H9 (cell line): Measurements from ENCODE around the gene SNRNP35. TPM values are rescaled to one million over a fixed set of nuclear protein-coding genes. Genes with fewer than 3 reads are reported as not detected.
"Not testable (repeated sequence)": the region's sequence is repeated elsewhere in the genome, so short reads cannot be mapped to it uniquely, and the experiment has no call there.

ENCODE experiments used
- DNase-seq: peaks from one replicate; pipeline ENCODE4 v3.0.0-alpha.2; 2017
- H2AFZ ChIP-seq: one replicate; pipeline ENCODE4 v1.6.1; 2013; ENCODE audit warnings: mild to moderate bottlenecking, low read length, control low read depth, moderate library complexity
- H2AK5ac ChIP-seq: 2 replicates; pipeline ENCODE4 v1.6.1; 2013; ENCODE audit warnings: low read length, control low read depth, mixed read lengths; ENCODE audit not compliant: insufficient read length
- H2BK120ac ChIP-seq: one replicate; pipeline ENCODE4 v1.6.1; 2013; ENCODE audit warnings: low read depth, mild to moderate bottlenecking, low read length, control low read depth, inconsistent platforms; ENCODE audit not compliant: poor library complexity, severe bottlenecking
- H2BK12ac ChIP-seq: 2 replicates; pipeline ENCODE4 v1.6.1; 2013; ENCODE audit warnings: low read length, control low read depth, mixed read lengths, low read depth; ENCODE audit not compliant: insufficient read length
- H2BK15ac ChIP-seq: 2 replicates; pipeline ENCODE4 v1.6.1; 2013; ENCODE audit warnings: low read depth, low read length, control low read depth
- H2BK20ac ChIP-seq: one replicate; pipeline ENCODE4 v1.6.1; 2013; ENCODE audit warnings: low read depth, mild to moderate bottlenecking, low read length, control low read depth, inconsistent platforms; ENCODE audit not compliant: poor library complexity, severe bottlenecking
- H2BK5ac ChIP-seq: 2 replicates; pipeline ENCODE4 v1.6.1; 2013; ENCODE audit warnings: low read length, control low read depth, mixed read lengths; ENCODE audit not compliant: insufficient read length
- H3K14ac ChIP-seq: 2 replicates; pipeline ENCODE4 v1.6.1; 2013; ENCODE audit warnings: low read length, control low read depth; ENCODE audit not compliant: insufficient read depth
- H3K18ac ChIP-seq: 2 replicates; pipeline ENCODE4 v1.6.1; 2013; ENCODE audit warnings: low read depth, mild to moderate bottlenecking, mixed read lengths, low read length, control low read depth; ENCODE audit not compliant: insufficient read length
- H3K23ac ChIP-seq: 2 replicates; pipeline ENCODE4 v1.6.1; 2013; ENCODE audit warnings: low read length, control low read depth, mixed read lengths, low read depth; ENCODE audit not compliant: insufficient read length
- H3K23me2 ChIP-seq: 2 replicates; pipeline ENCODE4 v1.6.1; 2013; ENCODE audit warnings: low read depth, mild to moderate bottlenecking, mixed read lengths, low read length, control low read depth; ENCODE audit not compliant: insufficient read length, poor library complexity, severe bottlenecking
- H3K27ac ChIP-seq: 2 replicates; pipeline ENCODE4 v1.5.1; 2013; ENCODE audit warnings: low read length, control low read depth, mixed read lengths, low read depth; ENCODE audit not compliant: insufficient read length
- H3K27me3 ChIP-seq: 2 replicates; pipeline ENCODE4 v1.6.1; 2013; ENCODE audit warnings: low read length, control low read depth, inconsistent platforms; ENCODE audit not compliant: insufficient read depth
- H3K4ac ChIP-seq: 2 replicates; pipeline ENCODE4 v1.6.1; 2013; ENCODE audit warnings: low read depth, mild to moderate bottlenecking, control low read depth, inconsistent platforms, low read length, moderate library complexity
- H3K4me1 ChIP-seq: 2 replicates; pipeline ENCODE4 v1.6.1; 2013; ENCODE audit warnings: low read length, control low read depth, inconsistent platforms; ENCODE audit not compliant: insufficient read depth
- H3K4me2 ChIP-seq: 2 replicates; pipeline ENCODE4 v1.6.1; 2013; ENCODE audit warnings: low read length, control low read depth, mixed read lengths; ENCODE audit not compliant: insufficient read length, insufficient read depth
- H3K56ac ChIP-seq: 2 replicates; pipeline ENCODE4 v1.6.1; 2013; ENCODE audit warnings: low read depth, mild to moderate bottlenecking, mixed read lengths, low read length, control low read depth; ENCODE audit not compliant: insufficient read length
- H3K79me1 ChIP-seq: 2 replicates; pipeline ENCODE4 v1.6.1; 2013; ENCODE audit warnings: low read depth, mild to moderate bottlenecking, moderate library complexity, low read length, control low read depth, inconsistent platforms; ENCODE audit not compliant: insufficient read depth, poor library complexity, severe bottlenecking
- H3K79me2 ChIP-seq: 2 replicates; pipeline ENCODE4 v1.6.1; 2013; ENCODE audit warnings: low read length, control low read depth, inconsistent platforms; ENCODE audit not compliant: insufficient read depth
- H3K9ac ChIP-seq: 2 replicates; pipeline ENCODE4 v1.6.1; 2013; ENCODE audit warnings: low read length, control low read depth, mixed read lengths; ENCODE audit not compliant: insufficient read length; ENCODE audit errors: extremely low read depth
- H3K9me3 ChIP-seq: one replicate; pipeline ENCODE4 v1.6.1; 2013; ENCODE audit warnings: low read depth, low read length, inconsistent platforms; ENCODE audit not compliant: control insufficient read depth
- H3T11ph ChIP-seq: one replicate; pipeline ENCODE4 v1.6.1; 2013; ENCODE audit warnings: mild to moderate bottlenecking, low read length, control low read depth, inconsistent platforms
- H4K20me1 ChIP-seq: one replicate; pipeline ENCODE4 v1.6.1; 2013; ENCODE audit not compliant: control insufficient read depth, insufficient read length, insufficient read depth
- H4K5ac ChIP-seq: 2 replicates; pipeline ENCODE4 v1.6.1; 2013; ENCODE audit warnings: low read depth, mild to moderate bottlenecking, mixed read lengths, low read length, control low read depth; ENCODE audit not compliant: insufficient read length
- H4K8ac ChIP-seq: replicated peaks from 2 replicates; pipeline ENCODE4 v1.6.1; 2013; ENCODE audit warnings: low read length, control low read depth, mixed read lengths, low read depth; ENCODE audit not compliant: insufficient read length
- H4K91ac ChIP-seq: 2 replicates; pipeline ENCODE4 v1.6.1; 2013; ENCODE audit warnings: low read depth, mild to moderate bottlenecking, moderate library complexity, mixed read lengths, low read length, control low read depth; ENCODE audit not compliant: insufficient read length
- H3K27ac Mint-ChIP-seq, 3 experiments: 2 replicates in 2 of 3; 3 replicates in 1 of 3; pipeline ENCODE4 v1.8.0; 2020 to 2021; ENCODE audit warnings: mixed read lengths in 3 of 3, mild to moderate bottlenecking in 1 of 3, moderate library complexity in 1 of 3
- H3K27me3 Mint-ChIP-seq: 2 replicates; pipeline ENCODE4 v1.8.0; 2021; ENCODE audit warnings: low read depth, mild to moderate bottlenecking, moderate library complexity, mixed read lengths
- H3K36me3 Mint-ChIP-seq, 3 experiments: 2 replicates in 2 of 3; 3 replicates in 1 of 3; pipeline ENCODE4 v1.8.0; 2020 to 2021; ENCODE audit warnings: low read depth in 3 of 3, mixed read lengths in 3 of 3; ENCODE audit not compliant: insufficient read depth in 1 of 3
- H3K4me1 Mint-ChIP-seq, 2 experiments: 2 replicates each; pipeline ENCODE4 v1.8.0; 2020; ENCODE audit warnings: mixed read lengths in 2 of 2
- H3K4me3 Mint-ChIP-seq, 2 experiments: 2 replicates in 1 of 2; 3 replicates in 1 of 2; pipeline ENCODE4 v1.8.0; 2020 to 2021; ENCODE audit warnings: mild to moderate bottlenecking in 2 of 2, mixed read lengths in 2 of 2, moderate library complexity in 1 of 2
- H3K9me3 Mint-ChIP-seq, 2 experiments: 2 replicates in 1 of 2; 3 replicates in 1 of 2; pipeline ENCODE4 v1.8.0; 2020; ENCODE audit warnings: mild to moderate bottlenecking in 2 of 2, mixed read lengths in 2 of 2, moderate library complexity in 1 of 2
- WGBS: extraction: QIAGEN DNeasy Blood & Tissue Kit; methylation state at CpG from one replicate; pipeline ENCODE4 v1.1.7; 2013; ENCODE audit warnings: missing lambda C conversion rate, low lambda C conversion rate, mixed read lengths; ENCODE audit not compliant: insufficient read length; ENCODE audit errors: extremely low coverage; 5-methylcytosine and 5-hydroxymethylcytosine counted together
- total RNA-seq: library from RNA; stranded (reverse); gene quantifications from 2 replicates; pipeline ENCODE4 v1.2.1, GENCODE V29; 2021
- TF ChIP-seq, protein P1 (sequence below): fragments of 200-600 bp; sonication (generic); conservative IDR thresholded peaks from 3 replicates; pipeline ENCODE4 v1.8.0; 2021; ENCODE audit warnings: antibody characterized with exemption, mild to moderate bottlenecking

The SNRNP35 gene
- total RNA-seq, 1 experiment from 2014 or later, result 16.3 TPM

DNA sequence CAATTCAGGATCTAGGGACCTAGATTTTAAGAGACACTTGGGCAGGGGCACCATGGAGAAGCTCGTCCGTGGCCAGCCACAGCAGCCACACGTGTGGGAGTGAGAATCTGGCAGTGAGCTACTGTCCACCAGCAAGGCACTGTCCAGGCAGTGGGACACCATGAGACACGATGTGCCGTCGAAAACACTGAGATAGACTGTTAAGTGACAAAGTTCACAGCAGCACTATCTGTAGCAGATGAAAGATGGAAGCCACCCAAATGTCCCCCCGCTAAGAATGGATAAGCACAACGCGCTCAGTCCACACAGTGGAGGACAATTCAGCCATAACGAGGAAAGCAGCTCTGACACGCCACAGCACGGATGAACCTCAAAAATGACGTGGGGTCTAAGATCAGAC lies 55.9 kb downstream of the SNRNP35 start:
- no CpG with 5 or more reads among the region's 13 CpGs for whole genome bisulfite sequencing
- Histone ChIP-seq H3K23ac (no peak overlapping the region), H3K14ac (no peak overlapping the region), H3K23me2 (no peaks in the 10 kb centered on the region), H4K8ac (no peak overlapping the region), H2BK120ac (no peak overlapping the region), H3K9me3 (no peaks in the 10 kb centered on the region), H3T11ph (no peak overlapping the region), H2BK20ac (no peak overlapping the region), H2AK5ac (no peak overlapping the region), H4K20me1 (peaks cover 2% of the 10 kb centered on the region), H4K91ac (no peak overlapping the region), H3K56ac (no peak overlapping the region), H3K27me3 (no peaks in the 10 kb centered on the region), H2AFZ (no peak overlapping the region), H3K4me2 (no peak overlapping the region), H3K4ac (no peak overlapping the region), H4K5ac (no peak overlapping the region), H2BK12ac (no peak overlapping the region), H3K18ac (no peak overlapping the region), H3K27ac (no peak overlapping the region), H3K4me1 (no peaks in the 10 kb centered on the region), H2BK15ac (no peak overlapping the region), H2BK5ac (no peak overlapping the region), H3K79me2 (no peaks in the 10 kb centered on the region), H3K79me1 (no peaks in the 10 kb centered on the region), H3K9ac (no peak overlapping the region)
- TF ChIP-seq, protein P1, sequence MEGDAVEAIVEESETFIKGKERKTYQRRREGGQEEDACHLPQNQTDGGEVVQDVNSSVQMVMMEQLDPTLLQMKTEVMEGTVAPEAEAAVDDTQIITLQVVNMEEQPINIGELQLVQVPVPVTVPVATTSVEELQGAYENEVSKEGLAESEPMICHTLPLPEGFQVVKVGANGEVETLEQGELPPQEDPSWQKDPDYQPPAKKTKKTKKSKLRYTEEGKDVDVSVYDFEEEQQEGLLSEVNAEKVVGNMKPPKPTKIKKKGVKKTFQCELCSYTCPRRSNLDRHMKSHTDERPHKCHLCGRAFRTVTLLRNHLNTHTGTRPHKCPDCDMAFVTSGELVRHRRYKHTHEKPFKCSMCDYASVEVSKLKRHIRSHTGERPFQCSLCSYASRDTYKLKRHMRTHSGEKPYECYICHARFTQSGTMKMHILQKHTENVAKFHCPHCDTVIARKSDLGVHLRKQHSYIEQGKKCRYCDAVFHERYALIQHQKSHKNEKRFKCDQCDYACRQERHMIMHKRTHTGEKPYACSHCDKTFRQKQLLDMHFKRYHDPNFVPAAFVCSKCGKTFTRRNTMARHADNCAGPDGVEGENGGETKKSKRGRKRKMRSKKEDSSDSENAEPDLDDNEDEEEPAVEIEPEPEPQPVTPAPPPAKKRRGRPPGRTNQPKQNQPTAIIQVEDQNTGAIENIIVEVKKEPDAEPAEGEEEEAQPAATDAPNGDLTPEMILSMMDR, result no peak
- H3K27me3 Mint-ChIP-seq, result no peaks in the 10 kb centered on the region
- no peak overlapping the region for H3K27ac Mint-ChIP-seq
- DNase-seq, result peak; percentile 24
- peaks cover 0 to 6% of the 10 kb centered on the region in 2 experiments; a peak in 2 of 4 replicates for H3K4me1 Mint-ChIP-seq
- peaks cover 13 to 27% (median 16%) of the 10 kb centered on the region in 3 experiments; a peak in 6 of 7 replicates for H3K36me3 Mint-ChIP-seq
- no peaks in the 10 kb centered on the region for H3K9me3 Mint-ChIP-seq
- H3K4me3 Mint-ChIP-seq, result no peak overlapping the region

DNA sequence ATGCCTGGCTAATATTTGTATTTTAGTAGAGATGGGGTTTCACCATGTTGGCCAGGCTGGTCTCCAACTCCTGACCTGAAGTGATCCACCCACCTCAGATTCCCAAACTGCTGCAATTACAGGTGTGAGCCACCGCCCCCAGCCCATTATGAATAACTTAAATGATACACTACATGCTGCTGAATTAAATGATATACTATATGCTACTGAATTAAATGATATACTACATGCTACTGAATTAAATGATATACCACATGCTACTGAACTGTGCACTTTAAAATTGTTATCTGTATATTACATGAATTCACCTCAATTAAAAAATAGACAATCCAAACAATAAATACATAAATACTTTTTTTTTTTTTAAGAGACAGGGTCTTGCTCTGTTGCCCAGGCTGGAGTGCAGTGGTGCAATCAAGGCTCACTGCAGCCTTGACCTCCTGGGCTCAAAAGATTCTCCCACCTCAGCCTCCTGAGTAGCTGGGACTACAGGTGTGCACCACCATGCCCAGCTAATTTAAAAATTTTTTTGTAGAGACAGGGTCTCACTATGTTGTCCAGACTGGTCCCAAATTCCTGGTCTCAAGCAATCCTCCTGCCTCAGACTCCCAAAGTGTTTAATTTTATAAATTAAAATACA lies 56.8 kb downstream of the SNRNP35 start:
- not testable (repeated sequence) for H3K4me1 ChIP-seq, H2BK5ac ChIP-seq, H4K20me1 ChIP-seq, H3K79me1 ChIP-seq, H3K79me2 ChIP-seq, H3K27ac ChIP-seq, H3K9me3 ChIP-seq, H3T11ph ChIP-seq, H4K91ac ChIP-seq, H2BK15ac ChIP-seq, H4K8ac ChIP-seq, H2AFZ ChIP-seq, H3K27ac Mint-ChIP-seq, H3K4ac ChIP-seq, H2BK20ac ChIP-seq, H2AK5ac ChIP-seq, H3K27me3 ChIP-seq, H2BK120ac ChIP-seq, DNase-seq, H3K4me1 Mint-ChIP-seq, H3K18ac ChIP-seq, H3K4me3 Mint-ChIP-seq, H3K56ac ChIP-seq, H3K23ac ChIP-seq, H3K9me3 Mint-ChIP-seq, H3K23me2 ChIP-seq, H3K27me3 Mint-ChIP-seq, H4K5ac ChIP-seq, H2BK12ac ChIP-seq, H3K9ac ChIP-seq, H3K14ac ChIP-seq, H3K4me2 ChIP-seq
- no CpG with 5 or more reads among the region's 1 CpG for WGBS
- peaks cover 14 to 35% (median 24%) of the 10 kb centered on the region in 3 experiments; a peak in 6 of 7 replicates for H3K36me3 Mint-ChIP-seq
